Panc1 (cell line): ENCODE measurements around the gene OR2M4.

Experiments
- CTCF ChIP-seq: fragments of 450-650 bp; IDR thresholded peaks from 2 replicates; pipeline ENCODE4 v1.5.1; 2017; ENCODE audit warnings: mild to moderate bottlenecking
- TCF7L2 ChIP-seq: IDR thresholded peaks from 2 replicates; pipeline ENCODE4 v1.6.1; 2011; ENCODE audit warnings: mild to moderate bottlenecking, low read depth, low read length, inconsistent platforms

DNA sequence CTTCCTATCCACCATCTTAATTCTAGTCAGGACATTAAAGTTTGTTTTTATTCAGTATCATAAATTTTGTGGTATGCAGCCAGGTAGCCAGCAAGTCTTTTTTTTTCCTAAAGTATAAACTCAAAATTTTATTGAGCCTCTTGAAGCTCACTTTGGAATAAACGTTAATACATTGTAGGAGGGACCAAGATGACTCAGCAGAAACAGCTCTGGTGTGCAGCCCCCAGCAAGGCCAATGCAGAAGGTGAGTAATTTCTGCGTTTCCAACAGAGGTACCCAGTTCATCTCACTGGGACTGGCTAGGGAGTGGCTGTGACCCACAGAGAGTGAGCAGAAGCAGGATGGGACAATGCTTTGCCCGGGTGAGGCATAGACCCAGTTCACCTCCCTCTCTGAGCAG, 43.9 kb upstream of the OR2M4 start:
- TF ChIP-seq CTCF (no peak), TCF7L2 (no peak)
